Measurements from ENCODE around the gene ZNF112.
A peak's percentile ranks its signal among the peaks of the same experiment; 100 is the strongest.
"Not testable (repeated sequence)": the region's sequence is repeated elsewhere in the genome, so short reads cannot be mapped to it uniquely, and the experiment has no call there.

ZNF112 gene

DNA sequence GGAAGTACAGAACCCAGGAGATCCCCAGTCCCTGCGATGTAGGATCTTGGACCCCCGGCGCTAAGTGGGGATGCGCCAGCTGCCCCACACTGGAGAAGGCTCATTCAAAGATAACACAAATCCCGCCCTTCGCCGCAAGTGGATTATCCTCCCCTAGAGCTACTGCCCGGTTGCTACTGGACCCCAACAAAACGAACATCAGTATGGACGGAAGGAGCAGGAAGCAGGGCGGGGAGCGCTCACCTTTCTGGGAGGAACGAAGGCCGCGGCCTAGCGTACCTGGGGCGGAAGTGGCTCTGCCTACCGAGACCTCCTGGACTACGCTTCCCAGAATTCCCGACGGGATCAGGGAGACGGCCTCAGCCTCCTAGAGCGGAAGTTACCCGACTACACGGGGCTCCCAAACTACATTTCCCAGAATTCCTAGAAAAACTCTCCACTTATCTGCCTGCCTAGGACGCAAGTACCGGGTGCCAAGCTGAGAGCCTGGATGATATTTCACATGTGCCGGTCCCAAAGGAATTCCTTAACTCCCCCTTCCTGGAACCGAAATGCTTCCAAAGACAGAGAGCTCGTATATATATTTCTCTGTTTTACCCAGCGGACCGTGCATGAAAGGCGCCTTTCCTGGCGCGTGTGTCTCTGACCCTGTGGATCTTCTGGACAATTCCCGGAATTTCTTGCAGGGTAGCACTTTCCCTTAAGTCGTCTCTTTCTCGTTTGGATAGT is at the start of gene ZNF112:
Gene ZNF112 (minus strand): TSS at position 298 of the 729 bp plus-strand sequence. CDS start 16,141 bp downstream, outside the sequence.
- DNase-seq: peak; percentile 8 to 25

GRCh38 chr19:44401139-44402115 is 44.9 kb upstream of the ZNF112 start, which contains the start of gene ZNF285:
TSS of gene ZNF285 (minus strand) at chr19:44401608. CDS start at chr19:44397213, 4,395 bp downstream.
- DNase-seq: peak; percentile 80 to 83

DNA sequence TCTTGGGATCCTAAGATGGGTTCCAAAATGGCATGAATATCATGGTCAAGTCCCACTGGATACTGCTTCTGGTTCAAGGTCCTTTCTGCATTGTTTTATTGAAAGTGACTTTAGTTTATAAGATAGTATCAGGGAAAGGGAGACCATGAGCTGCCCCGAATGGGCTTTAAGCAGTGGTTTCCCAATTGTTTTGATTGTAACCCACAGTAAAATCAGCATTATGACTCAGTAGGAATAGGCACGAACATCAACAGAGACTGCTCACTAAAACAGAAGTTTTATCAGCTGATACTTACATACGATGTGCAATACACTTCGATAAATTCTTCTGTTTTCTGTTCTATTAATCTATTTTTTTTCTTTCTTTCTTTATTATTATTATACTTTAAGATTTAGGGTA is 32.8 kb upstream of the ZNF112 start:
- not testable (repeated sequence) for DNase-seq

- no peak for DNase-seq
Measured at GRCh38 chr19:44374789-44375188, 18.3 kb upstream of the ZNF112 start.

DNA sequence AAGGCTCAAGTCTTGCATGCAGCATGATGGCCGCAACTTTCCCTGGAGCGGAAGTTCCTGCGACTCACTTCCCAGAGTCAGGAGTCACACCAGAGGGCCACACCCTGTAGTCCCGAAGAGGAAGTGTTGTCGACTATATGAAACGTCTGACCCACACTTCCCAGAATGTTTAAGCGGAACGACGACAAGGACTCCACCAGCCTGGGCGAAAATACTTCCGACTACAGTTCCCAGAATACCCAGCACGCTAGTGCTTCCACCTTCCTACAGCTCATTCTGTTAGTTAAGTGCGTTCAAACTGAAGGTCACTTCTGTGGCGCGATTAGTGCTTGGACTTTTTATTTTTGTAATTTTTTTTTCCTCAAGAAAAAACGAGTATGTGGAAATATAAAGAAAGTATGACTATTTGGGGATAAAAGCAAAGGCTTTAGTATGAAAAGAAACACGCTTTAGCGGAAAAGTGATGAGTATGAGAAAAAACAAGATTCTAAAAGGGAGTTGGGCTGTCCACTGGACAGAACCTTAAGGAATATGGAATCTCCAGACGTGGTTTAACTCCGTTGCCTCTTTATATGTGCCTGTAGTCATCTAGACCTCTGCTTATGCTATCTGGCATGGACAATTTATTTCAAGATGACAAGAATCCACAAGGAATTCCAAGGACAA is 15.5 kb upstream of the ZNF112 start:
- no peak for DNase-seq

DNA sequence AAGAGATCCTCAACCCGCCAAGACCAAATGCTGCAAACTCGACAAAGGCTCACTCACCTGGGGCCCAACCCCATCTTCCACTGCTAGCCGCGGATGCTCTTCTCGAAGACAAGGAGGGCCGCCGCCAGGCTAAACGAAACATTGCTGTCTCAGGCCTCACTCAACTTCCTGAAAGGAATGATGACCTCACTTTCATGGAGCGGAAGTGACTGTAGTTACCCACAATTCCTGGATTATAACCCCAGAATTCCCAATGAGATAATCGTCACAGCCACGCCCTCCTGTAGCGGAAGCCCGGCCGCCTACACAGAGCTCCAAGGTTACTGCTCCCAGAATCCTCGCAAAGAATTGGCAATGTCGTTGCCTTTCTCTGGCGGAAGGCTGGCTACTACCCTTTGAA is 10.5 kb upstream of the ZNF112 start:
- DNase-seq: no peak

GRCh38 chr19:44346556-44346955 is 9.9 kb downstream of the ZNF112 start:
- DNase-seq: no peak

- DNase-seq: no peak
Measured at GRCh38 chr19:44345959-44346358, 10.5 kb downstream of the ZNF112 start.

GRCh38 chr19:44344255-44344654 is 12.2 kb downstream of the ZNF112 start:
- DNase-seq: no peak

DNA sequence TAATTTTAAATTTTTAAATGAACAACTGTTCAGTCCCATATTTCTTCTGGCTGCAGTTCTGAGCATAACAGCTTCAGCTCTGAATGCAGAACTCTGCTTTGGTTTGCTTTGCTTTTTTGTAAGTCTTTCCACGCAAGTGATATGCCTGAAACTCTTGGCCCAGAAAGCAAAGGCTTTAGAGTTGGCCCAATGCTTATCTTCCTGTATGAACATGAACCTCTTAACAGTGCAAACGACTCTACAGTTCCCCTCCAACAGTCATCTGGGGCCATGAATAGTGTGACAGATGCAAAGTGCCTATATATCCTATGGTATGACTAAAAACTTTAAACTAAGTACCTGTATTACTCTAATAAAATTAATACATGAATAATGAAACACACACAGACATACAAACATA is 14.7 kb downstream of the ZNF112 start:
- DNase-seq: no peak

DNA sequence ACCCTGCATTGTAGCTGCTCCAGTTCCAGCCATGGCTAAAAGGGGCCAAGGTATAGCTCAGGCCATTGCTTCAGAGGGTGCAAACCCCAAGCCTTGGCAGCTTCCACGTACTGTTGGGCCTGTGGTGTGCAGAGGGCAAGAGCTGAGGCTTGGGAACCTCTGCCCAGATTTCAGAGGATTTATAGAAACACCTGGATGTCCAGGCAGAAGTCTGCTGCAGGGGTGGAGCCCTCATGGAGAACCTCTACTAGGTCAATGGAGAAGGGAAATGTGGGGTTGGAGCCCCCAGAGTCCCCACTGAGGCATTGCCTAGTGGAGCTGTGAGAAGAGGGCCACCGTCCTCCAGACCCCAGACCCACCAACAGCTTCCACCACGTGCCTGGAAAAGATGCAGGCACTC is 21.8 kb downstream of the ZNF112 start:
- DNase-seq: not testable (repeated sequence)

DNA sequence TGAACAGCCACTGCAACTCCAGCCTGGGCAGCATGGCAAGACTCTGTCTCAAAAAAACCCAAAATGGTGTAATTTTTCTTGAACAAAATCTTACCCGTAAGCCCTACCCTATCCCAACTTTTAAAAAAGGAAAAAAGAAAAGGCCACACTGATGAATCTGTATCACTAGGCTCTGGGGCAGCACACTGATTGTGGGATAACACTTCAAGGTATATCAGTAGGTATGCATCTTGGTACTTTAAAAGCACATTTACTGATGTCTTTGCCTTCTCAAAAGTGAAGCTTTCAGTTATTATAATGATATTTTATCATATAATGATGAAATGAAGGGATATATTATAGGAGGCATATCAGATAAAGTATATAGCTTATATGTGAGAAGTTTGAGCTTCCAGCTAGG is 24.3 kb downstream of the ZNF112 start:
- no peak for DNase-seq

DNA sequence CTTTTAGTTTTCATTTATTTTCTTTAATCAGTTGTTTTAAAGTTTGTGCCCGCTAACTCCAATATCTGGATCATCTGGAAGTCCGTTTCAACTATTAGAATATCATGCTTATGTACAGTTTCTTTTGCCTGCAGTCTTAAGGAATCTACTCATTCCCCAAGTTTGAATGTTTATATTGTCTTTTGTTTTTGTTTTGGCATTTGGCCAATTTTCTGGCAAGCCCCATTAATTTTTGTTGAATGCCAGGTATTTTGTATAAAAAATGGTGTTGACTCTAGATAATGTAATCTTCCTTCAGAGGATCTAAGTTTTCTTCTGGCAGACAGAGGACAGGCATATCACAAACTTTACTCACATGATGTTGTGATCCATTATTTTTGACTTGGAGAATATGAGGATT is 40.6 kb downstream of the ZNF112 start:
- no peak for DNase-seq

DNA sequence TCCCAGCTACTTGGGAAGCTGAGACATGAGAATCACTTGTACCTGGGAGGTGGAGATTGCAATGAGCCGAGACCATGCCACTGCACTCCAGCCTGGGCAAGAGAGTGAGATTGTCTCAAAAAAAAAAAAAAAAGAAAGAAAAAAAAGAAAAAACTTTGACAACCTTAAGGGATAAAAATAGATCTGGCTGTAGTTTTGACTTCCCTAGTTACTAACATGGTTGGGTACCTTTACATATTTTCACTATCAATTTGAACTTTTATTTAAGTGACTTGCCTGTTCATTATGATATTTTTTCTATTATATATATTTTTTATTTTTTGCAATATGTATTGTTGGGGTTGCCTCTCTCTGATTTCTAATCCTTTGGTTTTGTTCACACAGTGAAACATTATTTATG is 43.2 kb downstream of the ZNF112 start:
- DNase-seq: no peak

DNA sequence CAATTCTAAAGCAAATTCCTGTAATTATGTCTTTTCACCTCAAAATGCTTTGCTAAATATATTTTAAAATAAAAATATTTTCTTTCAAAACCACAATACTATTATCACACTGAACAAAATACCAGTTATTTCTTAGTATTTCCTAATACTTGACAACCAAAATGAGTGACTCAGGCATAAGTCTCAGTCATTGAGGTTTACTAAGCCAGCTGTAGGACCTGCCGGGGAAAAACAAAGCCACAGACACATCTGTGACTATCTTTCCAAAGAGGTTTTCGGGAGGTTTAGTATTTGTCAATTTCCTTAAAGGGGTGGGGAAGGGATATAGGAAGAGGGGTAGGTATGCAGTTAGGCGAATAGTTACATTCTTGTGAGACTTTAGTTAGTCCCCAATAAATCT is 48.5 kb downstream of the ZNF112 start:
- DNase-seq: no peak

DNA sequence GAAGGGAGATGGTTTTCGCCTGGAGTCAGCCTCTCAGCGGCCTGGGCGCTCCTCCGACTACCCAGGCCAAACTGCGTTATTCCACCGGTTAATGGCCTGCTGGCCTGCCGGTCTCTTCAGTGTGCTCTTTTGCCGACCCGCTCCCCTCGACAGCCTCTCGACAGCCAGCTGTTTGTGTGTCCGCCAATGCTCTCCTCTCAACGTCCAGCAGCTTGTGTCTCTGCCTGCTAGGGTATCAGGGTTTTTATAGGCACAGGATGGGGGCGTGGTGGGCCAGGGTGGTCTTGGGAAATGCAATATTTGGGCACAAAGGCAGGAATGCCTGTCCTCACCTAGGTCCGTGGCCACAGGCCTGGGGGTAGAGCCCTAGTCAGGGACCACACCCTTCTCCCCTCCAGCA is 50.2 kb downstream of the ZNF112 start:
- no peak for DNase-seq

DNA sequence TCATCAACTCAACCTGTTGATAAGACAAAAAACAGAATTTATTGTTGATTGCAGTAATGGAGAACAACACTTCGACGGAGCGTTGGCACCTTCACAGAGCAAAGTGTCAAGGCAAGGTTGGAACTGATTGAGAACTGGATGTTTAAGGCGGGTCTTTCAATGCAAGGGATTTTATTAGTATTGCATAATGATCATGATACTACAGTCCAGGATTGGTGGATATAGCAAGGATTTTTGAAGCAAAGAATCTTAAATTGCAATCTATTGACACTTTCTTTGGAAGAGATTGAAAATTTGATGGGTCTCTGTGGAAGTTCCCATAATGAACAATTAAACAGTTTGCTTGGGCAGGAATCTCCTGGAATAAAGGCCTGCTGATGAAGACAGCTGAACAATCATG is 51.0 kb downstream of the ZNF112 start:
- no peak for DNase-seq

DNA sequence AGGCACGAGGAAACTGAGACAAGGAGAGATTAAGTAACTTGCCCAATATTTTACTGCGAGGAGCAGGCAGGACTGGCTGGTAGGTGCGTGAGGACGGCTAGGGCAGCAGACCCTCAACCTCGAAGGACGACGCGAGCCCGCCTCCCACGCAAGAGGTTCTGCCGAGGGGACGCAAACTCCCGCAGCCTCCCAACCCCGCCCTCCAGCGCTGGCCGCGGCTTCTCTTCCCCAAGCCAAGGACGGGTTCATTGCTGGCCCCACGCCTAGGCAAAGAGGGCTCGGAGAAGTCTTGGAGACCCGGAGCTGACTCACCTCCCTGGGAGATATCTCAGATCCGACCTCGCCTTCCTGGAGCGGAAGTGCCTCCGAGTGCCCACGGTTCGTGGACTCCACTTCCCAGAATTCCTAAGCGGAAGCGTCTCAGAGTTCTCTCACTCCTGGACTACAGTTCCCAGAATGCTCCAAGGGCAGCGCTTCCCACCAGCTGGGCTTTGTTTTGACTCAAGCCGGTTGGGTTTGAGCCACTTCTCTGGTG is 51.8 kb downstream of the ZNF112 start, which contains the start of gene ZNF235:
Gene ZNF235 (minus strand): TSS at position 367 of the 535 bp plus-strand sequence. CDS start 1,621 bp downstream, outside the sequence.
- peak; percentile 80 to 83 for DNase-seq

DNA sequence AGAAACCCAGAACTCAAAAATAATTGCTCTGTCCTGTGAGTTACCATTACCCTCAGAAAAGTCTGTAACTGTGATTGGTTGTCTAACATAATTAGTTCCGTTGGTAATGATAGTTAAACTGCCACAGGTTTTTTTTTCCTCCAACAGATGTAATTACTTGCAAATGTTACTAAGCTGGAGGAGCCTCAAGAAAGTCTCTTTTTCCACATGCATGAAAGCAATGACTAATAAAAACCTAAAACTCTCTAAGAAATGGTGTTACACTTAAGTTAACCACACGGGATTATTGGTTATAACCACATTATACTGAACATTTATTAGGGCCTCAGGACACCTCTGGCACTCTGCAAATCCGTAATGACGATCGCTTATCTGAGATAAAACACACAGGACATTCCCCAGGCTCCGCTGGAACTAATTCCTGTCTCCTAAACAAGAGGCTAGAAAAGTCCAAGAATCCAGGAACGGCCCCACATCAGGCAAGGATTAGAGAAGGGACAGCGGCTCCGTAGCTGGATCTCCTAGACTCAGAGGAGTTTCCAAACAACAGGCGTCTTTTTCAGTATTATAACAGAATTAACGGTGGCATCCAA is 52.4 kb downstream of the ZNF112 start:
- peak in 1 of 2 donors; percentile 0 for DNase-seq

DNA sequence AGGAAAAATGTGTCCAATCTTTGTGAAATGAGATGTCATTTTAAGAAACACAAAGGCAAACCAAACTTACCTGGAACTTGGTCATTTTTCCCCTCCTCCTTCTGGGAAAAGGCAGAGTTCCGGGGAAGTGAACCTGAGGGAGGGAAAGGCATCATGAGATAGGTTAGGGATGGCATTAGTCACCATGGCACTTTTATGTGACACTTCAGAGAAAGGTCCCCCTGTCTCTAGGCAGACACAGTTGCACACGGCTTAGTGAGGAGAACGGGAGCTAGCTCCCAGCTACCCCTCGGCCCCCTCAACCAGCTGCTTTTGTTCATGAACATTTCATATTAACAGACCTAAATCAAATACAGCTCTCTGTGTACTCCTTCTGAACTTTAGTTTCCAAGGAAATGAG is 53.2 kb downstream of the ZNF112 start:
- DNase-seq: no peak

DNA sequence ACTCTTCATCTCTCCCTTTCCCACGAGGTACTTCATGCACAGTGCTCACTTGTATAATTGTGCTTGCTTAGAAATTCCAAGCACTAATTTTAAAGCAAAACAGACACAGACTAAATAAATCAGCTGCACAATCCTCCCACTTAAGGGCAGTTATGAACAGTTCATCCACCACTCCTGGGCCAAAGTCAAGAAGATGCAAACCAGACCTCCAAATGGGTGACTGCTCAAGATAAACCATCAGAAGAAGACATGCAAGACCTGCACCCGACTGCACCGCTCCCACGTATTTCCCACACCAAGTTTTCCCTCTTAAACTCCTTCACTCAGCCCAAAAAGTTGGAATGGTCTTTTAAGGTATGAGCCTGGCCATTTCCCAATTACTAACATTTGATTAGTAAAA is 71.5 kb downstream of the ZNF112 start:
- no peak for DNase-seq

GRCh38 chr19:44282846-44283245 is 73.6 kb downstream of the ZNF112 start:
- no peak for DNase-seq

All from CD4-positive, alpha-beta T cell treated with Interferon alpha-2 for 1 hour (primary cell).